AG10803 (cell line): ENCODE data around the gene TXNDC11.
A peak's percentile ranks its signal among the peaks of the same experiment; 100 is the strongest.

Source experiments
- DNase-seq: peaks from one replicate; pipeline ENCODE4 v3.0.0; 2010; ENCODE audit warnings: low read depth
- H3K4me3 ChIP-seq: 2 replicates; pipeline ENCODE4 v1.5.1; 2011; ENCODE audit warnings: mild to moderate bottlenecking, low read length, control low read depth
- TF ChIP-seq, protein P1 (sequence below): conservative IDR thresholded peaks from 2 replicates; pipeline ENCODE4 v1.5.1; 2011; ENCODE audit warnings: mild to moderate bottlenecking, low read length, control low read depth, inconsistent platforms

Gene TXNDC11

DNA sequence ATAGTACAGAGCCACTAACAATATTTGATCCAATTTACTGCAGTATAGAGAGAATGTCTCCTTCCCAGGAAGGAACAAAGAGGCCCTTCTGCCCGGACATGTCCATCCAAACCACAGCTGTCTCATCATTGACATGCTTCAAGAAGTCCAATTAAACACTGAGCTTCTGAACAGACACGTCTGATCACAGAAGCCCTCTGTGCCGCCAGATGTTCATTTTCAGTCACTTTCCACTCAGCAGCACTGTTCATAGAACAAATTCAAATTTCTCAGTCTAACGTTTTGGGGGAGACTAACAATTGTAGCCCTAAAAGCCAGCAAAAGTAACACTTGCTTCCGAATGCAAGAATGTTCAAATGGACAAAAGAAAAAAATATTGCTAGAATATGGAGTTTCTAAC lies 39.1 kb upstream of the TXNDC11 start:
- DNase-seq, result peak; percentile 52
- TF ChIP-seq, protein P1, sequence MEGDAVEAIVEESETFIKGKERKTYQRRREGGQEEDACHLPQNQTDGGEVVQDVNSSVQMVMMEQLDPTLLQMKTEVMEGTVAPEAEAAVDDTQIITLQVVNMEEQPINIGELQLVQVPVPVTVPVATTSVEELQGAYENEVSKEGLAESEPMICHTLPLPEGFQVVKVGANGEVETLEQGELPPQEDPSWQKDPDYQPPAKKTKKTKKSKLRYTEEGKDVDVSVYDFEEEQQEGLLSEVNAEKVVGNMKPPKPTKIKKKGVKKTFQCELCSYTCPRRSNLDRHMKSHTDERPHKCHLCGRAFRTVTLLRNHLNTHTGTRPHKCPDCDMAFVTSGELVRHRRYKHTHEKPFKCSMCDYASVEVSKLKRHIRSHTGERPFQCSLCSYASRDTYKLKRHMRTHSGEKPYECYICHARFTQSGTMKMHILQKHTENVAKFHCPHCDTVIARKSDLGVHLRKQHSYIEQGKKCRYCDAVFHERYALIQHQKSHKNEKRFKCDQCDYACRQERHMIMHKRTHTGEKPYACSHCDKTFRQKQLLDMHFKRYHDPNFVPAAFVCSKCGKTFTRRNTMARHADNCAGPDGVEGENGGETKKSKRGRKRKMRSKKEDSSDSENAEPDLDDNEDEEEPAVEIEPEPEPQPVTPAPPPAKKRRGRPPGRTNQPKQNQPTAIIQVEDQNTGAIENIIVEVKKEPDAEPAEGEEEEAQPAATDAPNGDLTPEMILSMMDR, result no peak
- H3K4me3 ChIP-seq, result no peak overlapping the region

DNA sequence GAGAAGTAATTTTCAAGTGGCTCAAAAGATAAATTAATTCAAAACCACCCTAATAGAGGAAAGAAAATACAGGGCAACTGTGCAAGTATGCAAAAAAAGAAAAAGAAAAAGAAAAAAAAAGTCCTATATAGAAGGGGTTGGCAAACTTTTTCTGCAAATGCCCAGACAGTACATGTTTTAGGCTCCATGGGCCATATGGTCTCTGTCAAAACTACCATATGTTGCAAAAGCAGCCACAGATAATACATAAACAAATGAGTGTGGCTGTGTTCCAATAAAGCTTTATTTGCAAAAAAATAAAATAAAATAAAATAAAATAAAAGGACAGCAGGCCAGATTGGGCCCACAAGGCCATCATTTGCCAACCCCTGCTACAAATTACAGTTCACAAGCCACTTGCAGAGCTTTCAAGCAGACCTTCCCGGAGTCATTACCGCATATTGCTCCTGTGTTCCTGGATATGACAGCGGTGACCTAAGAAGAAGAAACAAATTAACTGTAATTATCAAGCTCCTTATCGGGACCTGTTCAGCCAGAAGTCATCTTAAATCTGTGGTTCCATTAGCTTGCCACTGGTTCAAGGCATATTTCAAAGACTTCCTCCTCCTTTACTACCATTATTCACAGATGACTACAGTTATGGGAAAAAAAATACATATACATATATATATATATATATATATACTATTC lies 38.5 kb upstream of the TXNDC11 start:
- no peak overlapping the region for H3K4me3 ChIP-seq
- no peak for DNase-seq
- TF ChIP-seq, protein P1, result no peak

DNA sequence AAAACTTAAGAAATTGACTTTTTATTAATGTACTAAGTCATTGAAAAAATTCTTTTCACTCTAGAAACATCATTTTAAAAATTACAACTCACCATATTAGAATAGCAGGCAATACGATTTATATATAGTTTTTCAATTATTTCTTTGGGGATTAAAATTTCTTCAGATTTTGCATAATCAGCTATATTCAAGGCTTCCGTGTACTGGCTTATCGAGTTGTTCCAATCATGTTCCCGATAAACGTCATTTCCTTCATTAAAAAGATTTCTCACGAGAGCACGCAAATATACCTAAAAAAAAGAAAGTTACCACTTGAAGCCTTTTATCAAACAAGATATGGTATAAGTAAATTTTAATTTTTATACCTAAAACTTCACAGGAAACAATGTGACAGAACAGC lies 36.4 kb upstream of the TXNDC11 start:
- H3K4me3 ChIP-seq, result no peak overlapping the region
- TF ChIP-seq, protein P1, result no peak
- DNase-seq, result no peak

DNA sequence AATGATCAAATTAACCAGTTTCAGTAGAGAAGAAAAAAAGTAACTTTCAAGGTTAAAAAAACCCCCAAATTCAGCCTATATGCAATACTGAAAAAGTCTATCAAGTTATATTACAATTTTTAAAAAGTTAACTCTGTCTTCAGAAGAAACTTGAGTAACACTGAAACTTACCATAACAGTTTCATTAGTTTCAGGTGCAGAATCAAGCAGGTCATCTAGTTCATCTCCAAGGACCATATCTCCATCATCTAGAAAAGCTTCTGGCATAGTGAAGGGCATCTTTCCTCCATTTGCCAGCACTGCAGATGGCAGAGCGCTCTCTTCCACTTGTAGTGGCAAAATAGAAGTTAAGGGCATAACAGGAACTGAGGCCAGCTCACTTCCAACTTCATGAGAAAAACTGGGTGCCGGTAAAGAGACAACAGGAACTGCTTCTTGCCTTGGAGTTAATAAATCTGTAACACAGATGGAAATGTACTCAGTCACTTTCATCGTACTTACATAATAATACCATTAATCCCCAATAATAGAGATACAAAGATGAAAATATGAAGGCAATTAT lies 31.5 kb upstream of the TXNDC11 start:
- H3K4me3 ChIP-seq, result no peak overlapping the region
- TF ChIP-seq, protein P1, result no peak
- DNase-seq, result no peak

DNA sequence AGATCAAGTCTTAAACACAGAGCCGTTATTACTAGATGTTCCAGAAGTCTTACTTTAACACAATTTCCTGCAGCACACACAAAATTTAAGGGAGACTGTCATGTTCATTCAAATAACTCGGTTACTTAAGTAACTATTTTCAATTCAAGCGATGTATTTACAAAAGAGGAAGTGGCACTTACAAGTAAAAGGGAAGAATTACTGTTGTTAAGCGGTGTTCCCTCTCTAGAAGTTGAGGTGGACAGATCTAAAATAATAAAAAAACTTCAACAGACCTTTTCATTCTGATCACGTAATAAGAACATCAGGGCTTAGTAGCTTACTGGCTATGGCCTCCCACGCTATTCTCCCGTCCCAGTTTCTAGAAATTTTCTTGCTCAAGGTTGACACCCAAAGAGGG lies 26.2 kb upstream of the TXNDC11 start:
- DNase-seq, result no peak
- TF ChIP-seq, protein P1, result no peak
- no peak overlapping the region for H3K4me3 ChIP-seq

DNA sequence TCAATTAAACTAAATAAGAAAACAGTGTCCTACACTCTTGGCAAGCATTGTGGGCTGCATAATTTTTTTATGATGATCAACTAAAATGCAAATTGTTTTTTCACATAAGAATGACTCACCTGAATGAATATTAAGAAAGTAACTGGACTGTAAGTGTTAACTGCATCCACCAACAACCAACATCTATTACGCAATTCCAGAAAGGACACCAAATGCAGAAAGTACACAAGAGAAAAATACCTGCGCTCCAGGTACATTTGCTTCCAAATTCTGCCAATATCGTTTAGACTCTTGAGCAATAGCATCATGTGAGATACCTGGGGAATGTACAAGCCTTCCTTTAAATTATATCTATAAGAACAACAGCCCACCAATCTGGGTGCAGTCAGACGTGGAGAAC lies 19.8 kb upstream of the TXNDC11 start:
- TF ChIP-seq, protein P1, result no peak
- DNase-seq, result no peak

DNA sequence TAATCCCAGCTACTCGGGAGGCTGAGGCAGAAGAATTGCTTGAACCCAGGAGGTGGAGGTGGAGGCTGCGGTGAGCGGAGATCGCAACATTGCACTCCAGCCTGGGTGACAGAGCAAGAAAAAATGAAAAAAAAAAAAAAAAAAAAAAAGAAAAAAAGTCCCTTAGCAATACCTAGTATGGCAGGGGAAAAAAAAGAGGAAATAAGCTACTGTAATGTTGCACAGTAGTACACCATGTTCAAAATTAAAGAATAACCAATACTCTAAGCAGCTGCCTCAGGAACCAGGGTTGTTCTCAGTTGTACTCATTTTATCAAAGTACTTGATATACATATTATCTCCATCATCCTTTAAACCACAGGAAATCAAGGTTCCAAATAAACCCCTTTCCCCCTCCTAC lies 17.3 kb upstream of the TXNDC11 start:
- TF ChIP-seq, protein P1, result no peak
- no peak overlapping the region for H3K4me3 ChIP-seq
- no peak for DNase-seq

More for the DNA sequence above, 19.8 kb upstream of the TXNDC11 start:
- H3K4me3 ChIP-seq, result no peak overlapping the region
